Tongue (tissue), 2 donors: ENCODE data around the gene POLR2J3. TPM values are rescaled to one million over a fixed set of nuclear protein-coding genes. Genes with fewer than 3 reads are reported as not detected.
"Not testable (repeated sequence)": the region's sequence is repeated elsewhere in the genome, so short reads cannot be mapped to it uniquely, and the experiment has no call there.

Experiments used
- DNase-seq: peaks from one replicate; pipeline ENCODE4 v3.0.0-alpha.2; 2015
- total RNA-seq: library from RNA; depleted of rRNA; stranded (reverse); fragments of >200 nt; gene quantifications from one replicate; pipeline ENCODE4 v1.2.3, GENCODE V29; 2014

The POLR2J3 gene
- 22.6 TPM for total RNA-seq

- not testable (repeated sequence) for DNase-seq
Measured at GRCh38 chr7:102572261-102573239, at the start of gene POLR2J3. Gene POLR2J3 (minus strand): TSS chr7:102572583. CDS start chr7:102572521, 62 bp downstream.

GRCh38 chr7:102618122-102618521 is 45.7 kb upstream of the POLR2J3 start:
- not testable (repeated sequence) for DNase-seq

- peak; percentile 33 for DNase-seq
Measured at GRCh38 chr7:102616507-102617125, 44.2 kb upstream of the POLR2J3 start, which contains the start of gene RASA4. Gene RASA4 (minus strand): TSS chr7:102616756. CDS start chr7:102616689, 67 bp downstream.

- not testable (repeated sequence) for DNase-seq
Measured at GRCh38 chr7:102615930-102616329, 43.5 kb upstream of the POLR2J3 start.

DNA sequence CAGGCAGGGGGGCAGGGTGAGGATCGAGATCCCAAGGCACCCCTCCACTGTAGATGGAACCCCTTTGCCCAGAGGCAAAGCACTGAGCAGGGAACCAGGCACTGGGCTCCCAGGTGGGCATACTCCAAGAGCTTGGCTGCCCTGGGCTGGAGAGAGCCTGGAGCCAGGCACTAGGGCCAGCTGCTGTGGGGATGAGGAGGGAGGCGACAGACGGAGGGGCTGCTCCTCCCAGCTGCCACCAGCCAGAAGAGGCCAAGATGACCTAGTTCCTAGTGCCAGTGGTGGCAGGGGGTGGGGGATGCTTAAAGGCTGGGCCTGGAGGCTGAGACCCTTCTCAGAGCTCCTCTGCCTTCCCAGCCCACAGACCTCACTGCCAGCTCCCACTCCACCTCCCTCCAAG is 42.5 kb upstream of the POLR2J3 start:
- not testable (repeated sequence) for DNase-seq

- not testable (repeated sequence) for DNase-seq
Measured at GRCh38 chr7:102614346-102614697, 41.9 kb upstream of the POLR2J3 start.

DNA sequence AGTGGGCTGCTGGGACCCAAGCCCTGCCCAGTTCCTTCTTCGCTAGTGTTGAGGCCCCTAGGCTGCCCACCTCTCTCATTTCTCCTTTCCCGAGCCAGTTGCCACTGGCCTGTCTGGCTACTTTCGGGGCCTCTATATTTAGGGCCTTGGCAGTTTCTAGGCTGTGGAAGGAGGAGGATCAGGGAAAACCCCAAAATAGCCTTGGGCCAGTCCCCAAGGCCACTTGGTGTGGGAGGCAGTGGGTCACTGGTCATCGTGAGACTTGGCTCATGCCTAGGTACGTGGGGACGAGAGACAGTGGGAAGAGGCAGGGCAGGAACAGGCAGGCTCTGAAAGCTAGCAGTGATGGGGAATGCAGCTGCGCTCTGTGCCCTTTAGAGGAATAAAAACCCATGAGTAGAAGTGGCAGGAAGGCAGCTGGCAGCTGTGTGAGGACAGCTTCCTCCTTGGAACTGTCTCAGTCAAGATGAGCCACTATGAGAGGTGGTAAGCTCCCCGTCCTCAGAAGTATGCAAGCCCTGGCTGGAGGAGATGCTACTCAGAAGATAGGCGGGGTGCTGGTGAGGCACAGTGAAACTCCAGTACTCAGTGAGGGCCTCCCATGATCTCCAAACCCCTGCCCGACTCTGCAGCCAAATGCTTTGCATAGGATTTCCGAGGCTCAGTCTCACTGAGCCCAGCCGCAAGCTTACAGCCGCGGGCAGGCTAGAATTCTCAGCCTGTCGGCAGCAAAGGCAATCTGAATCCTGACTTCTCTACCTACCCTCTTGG is 41.4 kb upstream of the POLR2J3 start:
- not testable (repeated sequence) for DNase-seq

DNA sequence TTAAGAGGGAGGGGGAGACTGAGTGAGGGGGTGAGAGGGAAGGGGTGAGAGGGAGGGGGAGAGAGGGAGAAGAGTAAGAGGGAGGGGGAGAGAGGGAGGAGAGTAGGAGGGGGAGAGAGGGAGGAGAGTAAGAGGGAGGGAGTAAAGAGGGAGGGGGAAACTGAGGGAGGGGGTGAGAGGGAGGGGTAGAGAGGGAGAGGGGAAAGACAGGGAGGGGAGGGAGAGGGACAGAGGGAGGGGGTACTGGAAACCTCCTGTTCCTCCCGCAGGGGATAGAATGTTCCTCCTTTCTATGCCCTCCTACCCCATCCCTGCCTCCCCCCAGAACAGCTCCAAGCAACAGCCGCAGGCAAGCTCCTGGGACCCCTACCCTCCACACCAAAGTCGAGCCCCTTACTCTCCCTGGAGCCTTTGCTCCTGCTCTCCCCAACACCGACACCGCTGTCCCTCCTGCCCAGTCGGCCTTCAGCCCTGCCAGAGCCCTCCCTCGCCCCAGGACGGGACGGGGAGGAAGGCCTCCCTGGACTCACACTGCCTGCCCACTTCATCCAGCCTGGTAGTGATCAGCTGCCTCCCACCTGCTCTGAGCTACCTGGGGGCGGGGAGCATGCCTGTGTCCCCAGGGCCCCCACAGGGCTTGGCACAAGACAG is 39.4 kb upstream of the POLR2J3 start:
- peak; percentile 32 for DNase-seq

GRCh38 chr7:102611013-102611674 is 38.8 kb upstream of the POLR2J3 start:
- DNase-seq, result not testable (repeated sequence)

DNA sequence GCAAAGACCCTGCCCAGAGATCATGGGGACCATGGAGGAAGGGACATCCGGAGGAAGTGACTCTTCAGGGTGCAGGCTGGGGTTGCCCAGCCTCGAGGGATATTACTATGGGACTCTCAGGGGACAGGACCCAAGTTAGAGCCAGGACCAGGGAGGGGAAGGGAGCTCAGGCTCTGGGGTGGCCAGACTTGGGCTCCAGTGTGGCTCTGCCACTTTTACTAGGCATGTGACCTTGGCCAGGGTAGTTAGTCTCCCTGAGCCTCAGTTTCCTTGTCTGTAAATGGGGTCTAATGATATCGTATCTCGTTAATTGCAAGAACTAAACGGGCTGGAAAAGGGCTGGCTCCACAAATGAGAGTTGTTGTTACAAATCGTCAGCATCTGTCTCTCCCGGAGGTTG is 38.1 kb upstream of the POLR2J3 start:
- DNase-seq, result not testable (repeated sequence)

- not testable (repeated sequence) for DNase-seq
Measured at GRCh38 chr7:102609734-102610133, 37.4 kb upstream of the POLR2J3 start.

DNA sequence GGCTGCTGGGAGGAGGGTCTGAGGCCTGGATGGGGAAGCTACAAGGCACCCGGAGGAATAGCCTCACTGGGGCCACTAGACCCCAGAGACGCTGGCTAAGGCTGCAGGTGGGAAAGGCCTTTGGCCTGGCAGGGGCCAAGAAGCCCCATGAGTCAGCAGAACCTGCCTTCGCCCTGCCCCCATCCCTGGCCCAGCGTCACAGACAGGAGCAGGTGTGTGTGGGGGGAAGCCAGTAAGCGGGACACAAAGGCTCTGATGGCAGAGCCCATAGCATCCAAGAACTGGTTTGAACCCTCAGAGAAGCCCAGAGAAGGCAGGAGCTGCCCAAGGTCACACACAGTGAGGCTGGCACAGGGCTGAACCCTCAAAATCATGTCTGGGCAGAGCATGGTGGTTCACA is 34.5 kb upstream of the POLR2J3 start:
- not testable (repeated sequence) for DNase-seq

GRCh38 chr7:102604431-102605145 is 32.2 kb upstream of the POLR2J3 start:
- not testable (repeated sequence) for DNase-seq

DNA sequence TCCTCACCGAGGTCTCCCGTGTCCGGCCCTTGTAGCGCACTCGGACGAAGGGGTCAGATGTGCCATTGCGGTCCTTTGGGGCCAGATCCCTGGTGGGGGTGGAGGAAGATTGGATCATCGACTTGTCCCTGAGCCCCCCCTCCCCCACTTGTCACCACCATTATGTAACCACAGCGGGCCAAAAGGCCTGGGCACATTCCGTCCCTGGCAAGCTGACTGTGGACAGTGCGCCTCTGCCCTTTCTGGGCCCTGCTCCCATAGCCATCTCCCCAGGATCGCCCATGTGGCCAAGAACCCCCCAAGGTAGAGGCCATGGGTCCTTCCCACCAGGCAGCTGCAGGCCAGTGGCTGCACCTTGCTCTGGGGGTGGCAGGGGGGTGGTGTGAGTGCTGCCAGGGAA is 29.9 kb upstream of the POLR2J3 start:
- DNase-seq, result not testable (repeated sequence)

DNA sequence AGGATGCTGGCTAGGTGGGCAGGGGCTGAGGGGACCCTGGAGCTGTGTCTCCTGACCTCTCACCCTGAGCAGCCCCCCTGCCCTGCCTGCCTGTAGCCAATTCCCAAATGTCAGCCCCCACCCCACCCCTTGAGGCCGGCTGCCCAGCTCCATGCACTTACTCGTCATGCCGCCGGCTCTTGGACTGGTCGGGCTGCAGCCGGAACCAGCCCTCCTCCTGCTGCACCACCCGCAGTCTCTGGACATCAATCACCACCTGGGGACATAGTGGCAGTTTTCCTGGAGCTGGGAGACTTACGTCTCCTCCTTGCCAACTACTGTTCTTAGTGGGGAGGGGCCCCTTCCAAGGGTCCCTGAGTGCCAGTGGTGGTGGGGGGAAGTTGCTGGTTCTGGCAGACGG is 27.3 kb upstream of the POLR2J3 start:
- DNase-seq, result not testable (repeated sequence)

DNA sequence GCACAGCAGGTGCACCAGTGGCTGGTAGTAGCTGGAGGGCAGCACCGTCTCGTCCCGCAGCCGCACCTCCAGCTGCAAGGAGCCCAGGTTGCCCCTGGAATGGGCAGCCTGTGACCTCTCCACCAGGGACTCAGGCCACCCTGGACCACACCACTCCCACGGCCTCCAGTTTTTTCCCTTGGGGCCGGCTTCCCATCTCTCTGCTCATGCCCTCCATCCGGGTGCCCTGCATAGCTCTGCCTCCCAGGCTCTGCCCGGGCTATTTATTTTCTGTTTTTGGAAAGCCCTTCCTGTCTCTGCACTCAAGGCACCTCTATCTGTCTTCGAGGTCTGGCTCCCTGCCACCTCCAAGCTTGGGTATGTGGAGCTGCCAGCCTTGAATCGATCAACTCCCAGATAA is 23.7 kb upstream of the POLR2J3 start:
- DNase-seq, result not testable (repeated sequence)

DNA sequence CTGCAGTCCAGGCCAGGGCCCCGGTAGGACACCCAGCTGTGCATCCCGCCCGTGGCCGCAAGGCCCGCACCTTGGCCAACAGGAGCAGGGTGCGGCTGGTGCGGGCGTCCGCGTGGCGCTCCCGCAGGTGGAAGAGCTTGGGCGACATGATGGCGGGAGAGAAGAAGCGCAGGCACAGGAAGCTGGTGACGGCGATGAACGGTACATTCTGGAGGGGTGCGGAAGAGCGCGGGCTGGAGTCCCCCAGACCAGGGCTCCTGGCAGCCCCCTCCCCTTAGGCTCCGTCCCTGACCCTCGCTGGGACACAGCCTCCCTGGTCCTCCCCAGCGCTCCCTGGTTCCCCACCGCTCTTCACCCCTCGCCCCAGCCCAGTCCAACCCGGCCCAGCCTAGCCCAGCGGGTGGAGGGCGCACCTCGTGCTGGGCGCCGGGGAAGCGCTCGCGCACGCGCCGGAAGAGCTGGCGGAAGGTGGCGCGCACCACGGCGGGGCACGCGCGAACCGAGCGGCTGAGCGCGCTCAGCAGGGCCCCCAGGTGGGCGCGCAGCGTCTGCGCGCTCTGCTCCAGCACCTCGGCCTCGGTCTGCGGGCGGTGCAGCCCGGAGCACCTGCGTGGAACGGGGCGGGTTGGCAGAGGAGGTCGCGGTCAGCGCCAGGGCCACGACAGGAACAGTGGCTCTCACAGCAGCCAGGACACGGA is 21.4 kb upstream of the POLR2J3 start:
- DNase-seq, result not testable (repeated sequence)

DNA sequence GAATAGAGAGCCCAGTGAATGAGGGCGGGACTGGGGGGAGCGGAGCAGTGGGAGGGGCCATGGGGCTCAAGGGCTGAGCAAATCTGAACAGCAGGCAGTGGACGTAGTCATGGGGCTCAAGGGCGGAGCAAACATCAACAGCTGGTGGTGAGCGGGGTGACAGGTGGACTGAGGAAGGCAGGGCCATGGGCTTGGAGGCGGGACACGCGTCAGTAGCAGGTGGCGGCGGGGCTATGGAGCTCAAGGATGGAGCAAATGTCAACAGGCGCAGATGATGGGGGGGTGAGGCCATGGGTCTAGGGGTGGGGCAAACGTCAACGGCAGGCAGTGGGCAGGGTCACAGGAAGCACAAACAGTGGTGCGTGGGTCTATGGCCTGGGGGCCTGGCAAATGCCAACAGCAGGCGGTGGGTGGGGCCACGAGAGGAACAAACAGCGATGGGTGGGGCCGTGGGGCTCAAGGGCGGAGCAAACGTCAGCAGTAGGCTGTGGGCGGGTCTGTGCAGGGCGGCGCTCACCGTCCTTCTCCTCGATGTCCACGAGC is 20.2 kb upstream of the POLR2J3 start:
- not testable (repeated sequence) for DNase-seq

DNA sequence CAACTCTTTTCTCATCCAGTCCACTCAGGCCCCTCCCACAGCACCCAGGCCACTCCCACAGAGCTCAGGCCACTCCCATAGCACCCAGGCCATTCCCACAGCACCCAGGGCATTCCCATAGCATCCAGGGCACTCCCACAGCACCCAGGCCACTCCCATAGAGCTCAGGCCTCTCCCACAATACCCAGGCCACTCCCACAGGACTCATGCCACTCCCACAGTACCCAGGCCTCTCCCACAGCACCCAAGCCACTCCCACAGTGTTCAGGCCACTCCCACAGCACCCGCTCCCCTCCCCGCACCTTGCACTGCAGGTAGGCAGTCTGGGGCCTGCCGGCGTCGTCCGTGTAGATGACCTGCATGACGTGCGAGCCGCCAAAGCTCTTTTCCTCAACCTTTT is 17.5 kb upstream of the POLR2J3 start:
- DNase-seq, result not testable (repeated sequence)

- DNase-seq, result not testable (repeated sequence)
Measured at GRCh38 chr7:102583495-102583894, 11.1 kb upstream of the POLR2J3 start.
